SK-N-SH treated with all-trans-retinoic acid at 6 μM for 48 hours (cell line): ENCODE results near the gene ANKDD1A.

Experiments used
- ATAC-seq: fragments of 200-7000 bp; cut with Tn5 transposase; 3 replicates; pipeline ENCODE4 v1.9.1; 2020; ENCODE audit warnings: mild to moderate bottlenecking, moderate library complexity
- ARNTL ChIP-seq: fragments of 450-650 bp; formaldehyde crosslinking; IDR thresholded peaks from 2 replicates; pipeline ENCODE4 v1.5.0; 2020; ENCODE audit warnings: low read depth, mild to moderate bottlenecking, moderate library complexity, borderline replicate concordance
- BACH2 ChIP-seq: fragments of 250-450 bp; sonication (Bioruptor Pico); IDR thresholded peaks from 2 replicates; pipeline ENCODE4 v1.9.0; 2021; ENCODE audit warnings: mild to moderate bottlenecking, borderline replicate concordance
- CREB5 ChIP-seq: fragments of 250-450 bp; sonication (Bioruptor Pico); IDR thresholded peaks from 2 replicates; pipeline ENCODE4 v1.5.1; 2020; ENCODE audit warnings: low read depth, mild to moderate bottlenecking, moderate library complexity
- CSDC2 ChIP-seq: fragments of 250-450 bp; sonication (Bioruptor Pico); IDR thresholded peaks from 2 replicates; pipeline ENCODE4 v1.5.0; 2020; ENCODE audit warnings: mild to moderate bottlenecking, moderate library complexity
- CSRNP3 ChIP-seq: fragments of 250-450 bp; sonication (Bioruptor Pico); IDR thresholded peaks from 2 replicates; pipeline ENCODE4 v1.5.1; 2021; ENCODE audit warnings: mild to moderate bottlenecking, moderate library complexity
- ESRRG ChIP-seq: fragments of 250-450 bp; sonication (Bioruptor Pico); IDR thresholded peaks from 2 replicates; pipeline ENCODE4 v1.6.1; 2021; ENCODE audit warnings: mild to moderate bottlenecking
- GLIS3 ChIP-seq: fragments of 250-450 bp; sonication (Bioruptor Pico); IDR thresholded peaks from 2 replicates; pipeline ENCODE4 v1.5.0; 2020; ENCODE audit warnings: mild to moderate bottlenecking, moderate library complexity
- ISL1 ChIP-seq: fragments of 250-450 bp; sonication (Bioruptor Pico); IDR thresholded peaks from 2 replicates; pipeline ENCODE4 v2.1.2; 2022; ENCODE audit warnings: mild to moderate bottlenecking, moderate library complexity
- OSR1 ChIP-seq: fragments of 250-450 bp; sonication (Bioruptor Pico); IDR thresholded peaks from 2 replicates; pipeline ENCODE4 v1.8.0; 2022; ENCODE audit warnings: moderate library complexity, mild to moderate bottlenecking, inconsistent platforms
- POU6F1 ChIP-seq: fragments of 250-450 bp; sonication (Bioruptor Pico); IDR thresholded peaks from 2 replicates; pipeline ENCODE4 v1.8.0; 2021; ENCODE audit warnings: low read depth, mild to moderate bottlenecking, moderate library complexity, borderline replicate concordance
- PPARA ChIP-seq: fragments of 250-450 bp; sonication (Bioruptor Pico); IDR thresholded peaks from 2 replicates; pipeline ENCODE4 v1.5.0; 2020; ENCODE audit warnings: mild to moderate bottlenecking, borderline replicate concordance
- RARB ChIP-seq: fragments of 250-450 bp; sonication (Bioruptor Pico); IDR thresholded peaks from 2 replicates; pipeline ENCODE4 v1.8.0; 2021; ENCODE audit warnings: mild to moderate bottlenecking, moderate library complexity
- SNAI2 ChIP-seq: fragments of 250-450 bp; sonication (Bioruptor Pico); IDR thresholded peaks from 2 replicates; pipeline ENCODE4 v1.5.0; 2020; ENCODE audit warnings: mild to moderate bottlenecking, moderate library complexity
- TCF4 ChIP-seq: fragments of 250-450 bp; sonication (Bioruptor Pico); IDR thresholded peaks from 2 replicates; pipeline ENCODE4 v1.8.0; 2021; ENCODE audit warnings: mild to moderate bottlenecking, moderate library complexity, borderline replicate concordance
- TOX ChIP-seq: fragments of 250-450 bp; sonication (Bioruptor Pico); IDR thresholded peaks from 2 replicates; pipeline ENCODE4 v1.8.0; 2021; ENCODE audit warnings: mild to moderate bottlenecking, moderate library complexity, borderline replicate concordance
- TSHZ2 ChIP-seq: fragments of 250-450 bp; sonication (Bioruptor Pico); IDR thresholded peaks from 2 replicates; pipeline ENCODE4 v1.5.0; 2020; ENCODE audit warnings: mild to moderate bottlenecking, moderate library complexity
- ZC3H10 ChIP-seq: fragments of 250-450 bp; sonication (Bioruptor Pico); IDR thresholded peaks from 2 replicates; pipeline ENCODE4 v1.5.1; 2021; ENCODE audit warnings: mild to moderate bottlenecking, moderate library complexity
- ZFP3 ChIP-seq: fragments of 250-450 bp; sonication (Bioruptor Pico); IDR thresholded peaks from 2 replicates; pipeline ENCODE4 v1.5.0; 2020; ENCODE audit warnings: mild to moderate bottlenecking, moderate library complexity
- ZFP30 ChIP-seq: fragments of 450-650 bp; formaldehyde crosslinking; IDR thresholded peaks from 2 replicates; pipeline ENCODE4 v1.5.0; 2022; ENCODE audit warnings: mild to moderate bottlenecking, moderate library complexity
- ZNF565 ChIP-seq: fragments of 450-650 bp; formaldehyde crosslinking; conservative IDR thresholded peaks from 2 replicates; pipeline ENCODE4 v1.5.0; 2020; ENCODE audit warnings: low read depth, mild to moderate bottlenecking, moderate library complexity
- ZNF70 ChIP-seq: fragments of 450-650 bp; formaldehyde crosslinking; IDR thresholded peaks from 2 replicates; pipeline ENCODE4 v1.5.0; 2020; ENCODE audit warnings: mild to moderate bottlenecking, moderate library complexity
- ZNF8 ChIP-seq: fragments of 450-650 bp; formaldehyde crosslinking; IDR thresholded peaks from 2 replicates; pipeline ENCODE4 v1.5.0; 2020; ENCODE audit warnings: mild to moderate bottlenecking, moderate library complexity
- TF ChIP-seq, protein P1 (sequence below): fragments of 250-450 bp; sonication (Bioruptor Pico); IDR thresholded peaks from 2 replicates; pipeline ENCODE4 v1.8.0; 2020; ENCODE audit warnings: mild to moderate bottlenecking, moderate library complexity, borderline replicate concordance

ANKDD1A gene

GRCh38 chr15:64982472-64982871, 70.8 kb downstream of the ANKDD1A start:
- peak; percentile 60 for ATAC-seq
- TF ChIP-seq TCF4 (CRISPR knock-in tag), result 0 out of 2 replicates have a peak, but pooled peaks have one; percentile 21
- TF ChIP-seq ISL1 (CRISPR knock-in tag), result no peak

DNA sequence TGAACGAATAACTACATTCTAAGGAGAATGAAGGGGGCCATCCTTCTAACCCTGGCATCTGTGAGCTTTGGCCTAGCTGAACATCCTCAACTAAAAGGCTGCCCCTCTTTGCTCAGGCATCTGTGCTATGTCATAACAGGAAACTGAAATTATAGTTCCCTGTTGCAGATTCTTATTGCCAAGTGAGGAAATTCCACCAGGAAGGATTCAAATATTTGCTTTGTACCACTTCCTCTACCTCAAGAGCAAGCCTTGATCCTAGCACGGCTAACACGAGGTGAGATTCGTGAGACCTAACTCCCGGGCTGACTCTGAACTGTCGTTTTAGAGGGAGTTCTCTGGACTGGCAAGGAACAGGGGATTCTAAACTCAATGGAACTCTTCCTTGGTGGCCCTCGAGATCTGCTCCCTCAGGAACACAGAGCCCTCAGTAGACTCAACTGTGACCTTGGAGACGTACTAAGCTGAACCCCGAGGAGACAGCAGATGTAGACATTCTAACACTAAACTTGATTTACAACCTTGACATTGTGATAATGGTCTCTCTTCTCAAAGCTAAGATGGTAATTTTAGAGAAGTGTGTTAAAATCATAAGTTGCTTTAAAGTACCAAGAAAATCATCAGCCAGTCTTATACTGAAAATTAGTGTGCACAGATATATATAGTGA, 73.8 kb downstream of the ANKDD1A start:
- no peak for TF ChIP-seq ZFP3
- no peak for TF ChIP-seq ISL1 (CRISPR knock-in tag)
- TF ChIP-seq GLIS3, result no peak
- no peak for TF ChIP-seq ZFP30 (CRISPR knock-in tag)
- no peak for TF ChIP-seq OSR1
- TF ChIP-seq ZNF565 (CRISPR knock-in tag), result no peak
- TF ChIP-seq BACH2 (CRISPR knock-in tag), result no peak
- no peak for TF ChIP-seq TSHZ2
- TF ChIP-seq CSDC2, result no peak
- no peak for TF ChIP-seq ZC3H10 (CRISPR knock-in tag)
- TF ChIP-seq RARB, result no peak
- no peak for TF ChIP-seq ARNTL (CRISPR knock-in tag)
- no peak for TF ChIP-seq SNAI2 (CRISPR knock-in tag)
- no peak for TF ChIP-seq PPARA (CRISPR knock-in tag)
- ATAC-seq, result no peak

- no peak for TF ChIP-seq OSR1
- no peak for TF ChIP-seq POU6F1 (CRISPR knock-in tag)
- TF ChIP-seq ISL1 (CRISPR knock-in tag), result no peak
- TF ChIP-seq CSDC2, result no peak
- no peak for TF ChIP-seq SNAI2 (CRISPR knock-in tag)
- no peak for TF ChIP-seq TOX (CRISPR knock-in tag)
- no peak for TF ChIP-seq TCF4 (CRISPR knock-in tag)
- TF ChIP-seq, protein P1, sequence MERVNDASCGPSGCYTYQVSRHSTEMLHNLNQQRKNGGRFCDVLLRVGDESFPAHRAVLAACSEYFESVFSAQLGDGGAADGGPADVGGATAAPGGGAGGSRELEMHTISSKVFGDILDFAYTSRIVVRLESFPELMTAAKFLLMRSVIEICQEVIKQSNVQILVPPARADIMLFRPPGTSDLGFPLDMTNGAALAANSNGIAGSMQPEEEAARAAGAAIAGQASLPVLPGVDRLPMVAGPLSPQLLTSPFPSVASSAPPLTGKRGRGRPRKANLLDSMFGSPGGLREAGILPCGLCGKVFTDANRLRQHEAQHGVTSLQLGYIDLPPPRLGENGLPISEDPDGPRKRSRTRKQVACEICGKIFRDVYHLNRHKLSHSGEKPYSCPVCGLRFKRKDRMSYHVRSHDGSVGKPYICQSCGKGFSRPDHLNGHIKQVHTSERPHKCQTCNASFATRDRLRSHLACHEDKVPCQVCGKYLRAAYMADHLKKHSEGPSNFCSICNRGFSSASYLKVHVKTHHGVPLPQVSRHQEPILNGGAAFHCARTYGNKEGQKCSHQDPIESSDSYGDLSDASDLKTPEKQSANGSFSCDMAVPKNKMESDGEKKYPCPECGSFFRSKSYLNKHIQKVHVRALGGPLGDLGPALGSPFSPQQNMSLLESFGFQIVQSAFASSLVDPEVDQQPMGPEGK (CRISPR knock-in tag), result no peak
- TF ChIP-seq ZNF8, result no peak
- TF ChIP-seq ZFP30 (CRISPR knock-in tag), result no peak
- TF ChIP-seq CREB5, result no peak
- no peak for TF ChIP-seq TSHZ2
- no peak for TF ChIP-seq ZNF70 (CRISPR knock-in tag)
- no peak for TF ChIP-seq ESRRG (CRISPR knock-in tag)
- no peak for TF ChIP-seq CSRNP3 (CRISPR knock-in tag)
- no peak for ATAC-seq
These were observed 75.4 kb downstream of the ANKDD1A start for GRCh38 chr15:64987136-64987535.
